ENCODE measurements around the gene BCL2L13. TPM values are rescaled to one million over a fixed set of nuclear protein-coding genes. Genes with fewer than 3 reads are reported as not detected.

BCL2L13 gene
- total RNA-seq, 1 experiment from 2014 or later: 38.1 TPM

DNA sequence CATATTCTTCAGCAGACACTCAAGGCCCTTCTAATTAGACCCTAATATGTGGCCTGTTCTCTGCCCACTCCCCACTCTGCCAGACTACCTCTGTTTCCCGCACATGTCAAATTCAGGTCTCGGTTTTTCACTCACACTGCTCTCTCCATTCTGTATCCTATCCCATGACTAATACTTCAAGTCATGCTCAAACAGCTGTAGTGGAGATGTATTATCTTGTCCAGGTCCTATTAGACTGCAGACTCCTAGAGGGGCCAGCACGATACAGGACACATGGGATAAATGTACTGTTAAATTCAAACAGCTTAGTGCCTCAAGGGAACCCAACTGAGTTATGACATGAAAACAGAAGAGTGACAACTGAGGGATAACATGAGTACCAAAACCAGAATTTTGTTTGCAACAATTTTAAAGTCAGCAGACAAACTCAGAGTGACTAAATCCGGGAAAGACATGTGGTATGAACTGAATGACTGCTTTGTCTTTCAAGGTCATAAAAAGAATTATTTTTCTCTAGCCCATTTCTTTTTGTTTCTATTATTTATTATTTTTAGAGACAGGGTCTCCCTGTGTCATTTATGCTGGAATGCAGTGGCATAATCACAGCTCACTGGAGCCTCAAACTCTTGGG lies 30.6 kb upstream of the BCL2L13 start (continued):
- TF ChIP-seq, protein P1, sequence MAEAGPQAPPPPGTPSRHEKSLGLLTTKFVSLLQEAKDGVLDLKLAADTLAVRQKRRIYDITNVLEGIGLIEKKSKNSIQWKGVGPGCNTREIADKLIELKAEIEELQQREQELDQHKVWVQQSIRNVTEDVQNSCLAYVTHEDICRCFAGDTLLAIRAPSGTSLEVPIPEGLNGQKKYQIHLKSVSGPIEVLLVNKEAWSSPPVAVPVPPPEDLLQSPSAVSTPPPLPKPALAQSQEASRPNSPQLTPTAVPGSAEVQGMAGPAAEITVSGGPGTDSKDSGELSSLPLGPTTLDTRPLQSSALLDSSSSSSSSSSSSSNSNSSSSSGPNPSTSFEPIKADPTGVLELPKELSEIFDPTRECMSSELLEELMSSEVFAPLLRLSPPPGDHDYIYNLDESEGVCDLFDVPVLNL (CRISPR knock-in tag; IDR thresholded peaks at IDR 0.05; ENCODE audit: borderline replicate concordance, low read depth): no peak
- TF ChIP-seq, protein P2, sequence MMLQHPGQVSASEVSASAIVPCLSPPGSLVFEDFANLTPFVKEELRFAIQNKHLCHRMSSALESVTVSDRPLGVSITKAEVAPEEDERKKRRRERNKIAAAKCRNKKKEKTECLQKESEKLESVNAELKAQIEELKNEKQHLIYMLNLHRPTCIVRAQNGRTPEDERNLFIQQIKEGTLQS (CRISPR knock-in tag; conservative IDR thresholded peaks at IDR 0.05): no peak
- TF ChIP-seq, protein P3, sequence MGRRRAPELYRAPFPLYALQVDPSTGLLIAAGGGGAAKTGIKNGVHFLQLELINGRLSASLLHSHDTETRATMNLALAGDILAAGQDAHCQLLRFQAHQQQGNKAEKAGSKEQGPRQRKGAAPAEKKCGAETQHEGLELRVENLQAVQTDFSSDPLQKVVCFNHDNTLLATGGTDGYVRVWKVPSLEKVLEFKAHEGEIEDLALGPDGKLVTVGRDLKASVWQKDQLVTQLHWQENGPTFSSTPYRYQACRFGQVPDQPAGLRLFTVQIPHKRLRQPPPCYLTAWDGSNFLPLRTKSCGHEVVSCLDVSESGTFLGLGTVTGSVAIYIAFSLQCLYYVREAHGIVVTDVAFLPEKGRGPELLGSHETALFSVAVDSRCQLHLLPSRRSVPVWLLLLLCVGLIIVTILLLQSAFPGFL (CRISPR knock-in tag; IDR thresholded peaks at IDR 0.05; ENCODE audit: borderline replicate concordance): no peak

DNA sequence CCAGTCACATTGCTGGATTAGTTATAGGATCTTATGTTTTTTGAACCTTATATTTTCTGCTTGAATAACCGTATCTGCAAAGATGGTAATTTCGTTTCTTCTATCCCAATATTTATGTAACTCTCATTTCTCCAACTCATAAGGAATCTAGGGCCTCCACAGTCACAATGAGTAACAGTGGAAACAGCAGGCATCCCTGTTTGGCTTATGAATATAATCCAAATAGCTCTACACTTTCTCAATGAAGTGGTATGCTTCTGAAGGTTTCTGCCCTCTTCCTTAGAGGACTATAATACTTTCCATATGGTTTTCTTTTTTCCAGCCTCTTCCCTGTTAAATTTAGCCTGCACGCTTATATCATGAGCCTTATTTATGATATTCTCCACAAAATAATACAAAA lies 26.5 kb upstream of the BCL2L13 start:
- Mint-ChIP-seq H3K36me3 (peaks cover 38% of the 10 kb centered on the region), H3K4me3 (no peak overlapping the region), H3K27me3 (ENCODE audit: low read depth) (no peaks in the 10 kb centered on the region), H3K4me1 (no peaks in the 10 kb centered on the region), H3K27ac (no peak overlapping the region), H3K9me3 (no peaks in the 10 kb centered on the region)
- CTCF ChIA-PET: no interaction called here
- POLR2A ChIA-PET: no interaction called here
- DNase-seq (ENCODE audit: low spot score) (no peak), ATAC-seq (no peak)
- TF ChIP-seq, protein P4, sequence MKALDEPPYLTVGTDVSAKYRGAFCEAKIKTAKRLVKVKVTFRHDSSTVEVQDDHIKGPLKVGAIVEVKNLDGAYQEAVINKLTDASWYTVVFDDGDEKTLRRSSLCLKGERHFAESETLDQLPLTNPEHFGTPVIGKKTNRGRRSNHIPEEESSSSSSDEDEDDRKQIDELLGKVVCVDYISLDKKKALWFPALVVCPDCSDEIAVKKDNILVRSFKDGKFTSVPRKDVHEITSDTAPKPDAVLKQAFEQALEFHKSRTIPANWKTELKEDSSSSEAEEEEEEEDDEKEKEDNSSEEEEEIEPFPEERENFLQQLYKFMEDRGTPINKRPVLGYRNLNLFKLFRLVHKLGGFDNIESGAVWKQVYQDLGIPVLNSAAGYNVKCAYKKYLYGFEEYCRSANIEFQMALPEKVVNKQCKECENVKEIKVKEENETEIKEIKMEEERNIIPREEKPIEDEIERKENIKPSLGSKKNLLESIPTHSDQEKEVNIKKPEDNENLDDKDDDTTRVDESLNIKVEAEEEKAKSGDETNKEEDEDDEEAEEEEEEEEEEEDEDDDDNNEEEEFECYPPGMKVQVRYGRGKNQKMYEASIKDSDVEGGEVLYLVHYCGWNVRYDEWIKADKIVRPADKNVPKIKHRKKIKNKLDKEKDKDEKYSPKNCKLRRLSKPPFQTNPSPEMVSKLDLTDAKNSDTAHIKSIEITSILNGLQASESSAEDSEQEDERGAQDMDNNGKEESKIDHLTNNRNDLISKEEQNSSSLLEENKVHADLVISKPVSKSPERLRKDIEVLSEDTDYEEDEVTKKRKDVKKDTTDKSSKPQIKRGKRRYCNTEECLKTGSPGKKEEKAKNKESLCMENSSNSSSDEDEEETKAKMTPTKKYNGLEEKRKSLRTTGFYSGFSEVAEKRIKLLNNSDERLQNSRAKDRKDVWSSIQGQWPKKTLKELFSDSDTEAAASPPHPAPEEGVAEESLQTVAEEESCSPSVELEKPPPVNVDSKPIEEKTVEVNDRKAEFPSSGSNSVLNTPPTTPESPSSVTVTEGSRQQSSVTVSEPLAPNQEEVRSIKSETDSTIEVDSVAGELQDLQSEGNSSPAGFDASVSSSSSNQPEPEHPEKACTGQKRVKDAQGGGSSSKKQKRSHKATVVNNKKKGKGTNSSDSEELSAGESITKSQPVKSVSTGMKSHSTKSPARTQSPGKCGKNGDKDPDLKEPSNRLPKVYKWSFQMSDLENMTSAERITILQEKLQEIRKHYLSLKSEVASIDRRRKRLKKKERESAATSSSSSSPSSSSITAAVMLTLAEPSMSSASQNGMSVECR (CRISPR knock-in tag; IDR thresholded peaks at IDR 0.05; ENCODE audit: borderline replicate concordance): no peak
- no peak for TF ChIP-seq MYBL2 (CRISPR knock-in tag; IDR thresholded peaks at IDR 0.05)
- no peak for TF ChIP-seq ZNF138 (CRISPR knock-in tag; conservative IDR thresholded peaks at IDR 0.05)
- no peak for TF ChIP-seq ZBTB21 (CRISPR knock-in tag; IDR thresholded peaks at IDR 0.05; ENCODE audit: borderline replicate concordance)
- no peak for TF ChIP-seq ETV6 (CRISPR knock-in tag; IDR thresholded peaks at IDR 0.05)
- no peak for TF ChIP-seq SMAD3 (CRISPR knock-in tag; IDR thresholded peaks at IDR 0.05; ENCODE audit: borderline replicate concordance)
- no peak for TF ChIP-seq NFE2L1 (CRISPR knock-in tag; IDR thresholded peaks at IDR 0.05)
- TF ChIP-seq, protein P1 (CRISPR knock-in tag; IDR thresholded peaks at IDR 0.05; ENCODE audit: borderline replicate concordance, low read depth): no peak
- TF ChIP-seq, protein P5, sequence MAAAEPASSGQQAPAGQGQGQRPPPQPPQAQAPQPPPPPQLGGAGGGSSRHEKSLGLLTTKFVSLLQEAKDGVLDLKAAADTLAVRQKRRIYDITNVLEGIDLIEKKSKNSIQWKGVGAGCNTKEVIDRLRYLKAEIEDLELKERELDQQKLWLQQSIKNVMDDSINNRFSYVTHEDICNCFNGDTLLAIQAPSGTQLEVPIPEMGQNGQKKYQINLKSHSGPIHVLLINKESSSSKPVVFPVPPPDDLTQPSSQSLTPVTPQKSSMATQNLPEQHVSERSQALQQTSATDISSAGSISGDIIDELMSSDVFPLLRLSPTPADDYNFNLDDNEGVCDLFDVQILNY (CRISPR knock-in tag; IDR thresholded peaks at IDR 0.05): no peak
- TF ChIP-seq JAZF1 (CRISPR knock-in tag; IDR thresholded peaks at IDR 0.05): no peak
- TF ChIP-seq, protein P6, sequence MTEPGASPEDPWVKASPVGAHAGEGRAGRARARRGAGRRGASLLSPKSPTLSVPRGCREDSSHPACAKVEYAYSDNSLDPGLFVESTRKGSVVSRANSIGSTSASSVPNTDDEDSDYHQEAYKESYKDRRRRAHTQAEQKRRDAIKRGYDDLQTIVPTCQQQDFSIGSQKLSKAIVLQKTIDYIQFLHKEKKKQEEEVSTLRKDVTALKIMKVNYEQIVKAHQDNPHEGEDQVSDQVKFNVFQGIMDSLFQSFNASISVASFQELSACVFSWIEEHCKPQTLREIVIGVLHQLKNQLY (CRISPR knock-in tag; IDR thresholded peaks at IDR 0.05): no peak
- TF ChIP-seq, protein P7, sequence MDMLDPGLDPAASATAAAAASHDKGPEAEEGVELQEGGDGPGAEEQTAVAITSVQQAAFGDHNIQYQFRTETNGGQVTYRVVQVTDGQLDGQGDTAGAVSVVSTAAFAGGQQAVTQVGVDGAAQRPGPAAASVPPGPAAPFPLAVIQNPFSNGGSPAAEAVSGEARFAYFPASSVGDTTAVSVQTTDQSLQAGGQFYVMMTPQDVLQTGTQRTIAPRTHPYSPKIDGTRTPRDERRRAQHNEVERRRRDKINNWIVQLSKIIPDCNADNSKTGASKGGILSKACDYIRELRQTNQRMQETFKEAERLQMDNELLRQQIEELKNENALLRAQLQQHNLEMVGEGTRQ (CRISPR knock-in tag; IDR thresholded peaks at IDR 0.05): no peak
- no peak for TF ChIP-seq ZNF232 (CRISPR knock-in tag; IDR thresholded peaks at IDR 0.05)
- no peak for TF ChIP-seq TP53 (CRISPR knock-in tag; IDR thresholded peaks at IDR 0.05)
- TF ChIP-seq, protein P8, sequence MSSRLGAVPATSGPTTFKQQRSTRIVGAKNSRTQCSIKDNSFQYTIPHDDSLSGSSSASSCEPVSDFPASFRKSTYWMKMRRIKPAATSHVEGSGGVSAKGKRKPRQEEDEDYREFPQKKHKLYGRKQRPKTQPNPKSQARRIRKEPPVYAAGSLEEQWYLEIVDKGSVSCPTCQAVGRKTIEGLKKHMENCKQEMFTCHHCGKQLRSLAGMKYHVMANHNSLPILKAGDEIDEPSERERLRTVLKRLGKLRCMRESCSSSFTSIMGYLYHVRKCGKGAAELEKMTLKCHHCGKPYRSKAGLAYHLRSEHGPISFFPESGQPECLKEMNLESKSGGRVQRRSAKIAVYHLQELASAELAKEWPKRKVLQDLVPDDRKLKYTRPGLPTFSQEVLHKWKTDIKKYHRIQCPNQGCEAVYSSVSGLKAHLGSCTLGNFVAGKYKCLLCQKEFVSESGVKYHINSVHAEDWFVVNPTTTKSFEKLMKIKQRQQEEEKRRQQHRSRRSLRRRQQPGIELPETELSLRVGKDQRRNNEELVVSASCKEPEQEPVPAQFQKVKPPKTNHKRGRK (CRISPR knock-in tag; IDR thresholded peaks at IDR 0.05; ENCODE audit: borderline replicate concordance): no peak
- TF ChIP-seq OVOL2 (CRISPR knock-in tag; IDR thresholded peaks at IDR 0.05; ENCODE audit: borderline replicate concordance): no peak
